ENCODE data around the gene ACTL7B. TPM values are rescaled to one million over a fixed set of nuclear protein-coding genes. Genes with fewer than 3 reads are reported as not detected.

The ACTL7B gene
- total and polyA plus RNA-seq, 2 of the 8 experiments (the other 6 are each of a cell fraction or from before 2014, with no cell fraction given), result not detected

Small RNA genes within 50 kb of the gene (small RNA-seq; reads per million reads assigned to genes)
- not detected for gene AL359692.1 (ENCODE audit: insufficient read depth)

Other genes starting within 250 kb of the ACTL7B start
- not detected in 2 replicates for gene ACTL7A, start 6.3 kb upstream of the ACTL7B start, total RNA-seq (2021; fragmentation: NEBNext Ultra II Directional; extraction: Animal tissue kit (Norgen Biotek cat#: 25700))
- not detected in 2 replicates for gene ACTL7A, start 6.3 kb upstream of the ACTL7B start, polyA plus RNA-seq (2011; rRNA removed)
- 31.3 and 31.7 TPM in 2 replicates for gene ELP1, start 78.1 kb upstream of the ACTL7B start, total RNA-seq (2021; fragmentation: NEBNext Ultra II Directional; extraction: Animal tissue kit (Norgen Biotek cat#: 25700))
- 12.3 and 13.9 TPM in 2 replicates for gene ELP1, start 78.1 kb upstream of the ACTL7B start, polyA plus RNA-seq (2011; rRNA removed)
- 6.9 and 9.0 TPM in 2 replicates for gene ABITRAM, start 78.4 kb upstream of the ACTL7B start, total RNA-seq (2021; fragmentation: NEBNext Ultra II Directional; extraction: Animal tissue kit (Norgen Biotek cat#: 25700))
- 5.3 and 8.4 TPM in 2 replicates for gene ABITRAM, start 78.4 kb upstream of the ACTL7B start, polyA plus RNA-seq (2011; rRNA removed)
- gene CTNNAL1, start 157.5 kb upstream of the ACTL7B start, total RNA-seq (2021; fragmentation: NEBNext Ultra II Directional; extraction: Animal tissue kit (Norgen Biotek cat#: 25700)), result 62.8 and 66.1 TPM in 2 replicates
- gene CTNNAL1, start 157.5 kb upstream of the ACTL7B start, polyA plus RNA-seq (2011; rRNA removed), result 10.7 and 23.2 TPM in 2 replicates